ENCODE data around the gene JPT1. TPM values are rescaled to one million over a fixed set of nuclear protein-coding genes. Genes with fewer than 3 reads are reported as not detected.

Gene JPT1
- total and polyA plus RNA-seq, 7 donors = 50.1 to 232 (median 92.6) TPM

DNA sequence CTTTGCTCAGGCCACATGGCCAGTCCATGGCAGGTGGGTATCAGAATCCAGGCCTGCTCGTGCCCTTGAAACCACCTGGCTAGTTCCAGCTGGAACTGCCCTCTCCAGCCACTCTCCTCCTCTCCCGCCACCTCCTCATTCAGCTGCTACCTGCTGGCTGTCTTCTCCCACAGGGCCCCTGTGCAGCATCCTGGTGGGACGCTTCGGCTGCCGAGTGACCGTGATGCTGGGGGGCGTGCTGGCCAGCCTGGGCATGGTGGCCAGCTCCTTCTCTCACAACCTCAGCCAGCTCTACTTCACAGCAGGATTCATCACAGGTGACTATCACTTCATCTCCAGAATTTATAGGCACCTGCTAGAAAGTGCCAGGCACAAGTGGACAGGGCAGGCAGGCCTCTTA lies 56.4 kb downstream of the JPT1 start:
- WGBS, 3 donors = 94 to 96% (median 95%) methylated on average over 6 to 7 of the region's 7 CpGs
- intact Hi-C loops (cut with DNase I) = no loop called here
- peaks cover 8% of the 10 kb centered on the region for H3K4me1 ChIP-seq
- TF ChIP-seq, protein P1, sequence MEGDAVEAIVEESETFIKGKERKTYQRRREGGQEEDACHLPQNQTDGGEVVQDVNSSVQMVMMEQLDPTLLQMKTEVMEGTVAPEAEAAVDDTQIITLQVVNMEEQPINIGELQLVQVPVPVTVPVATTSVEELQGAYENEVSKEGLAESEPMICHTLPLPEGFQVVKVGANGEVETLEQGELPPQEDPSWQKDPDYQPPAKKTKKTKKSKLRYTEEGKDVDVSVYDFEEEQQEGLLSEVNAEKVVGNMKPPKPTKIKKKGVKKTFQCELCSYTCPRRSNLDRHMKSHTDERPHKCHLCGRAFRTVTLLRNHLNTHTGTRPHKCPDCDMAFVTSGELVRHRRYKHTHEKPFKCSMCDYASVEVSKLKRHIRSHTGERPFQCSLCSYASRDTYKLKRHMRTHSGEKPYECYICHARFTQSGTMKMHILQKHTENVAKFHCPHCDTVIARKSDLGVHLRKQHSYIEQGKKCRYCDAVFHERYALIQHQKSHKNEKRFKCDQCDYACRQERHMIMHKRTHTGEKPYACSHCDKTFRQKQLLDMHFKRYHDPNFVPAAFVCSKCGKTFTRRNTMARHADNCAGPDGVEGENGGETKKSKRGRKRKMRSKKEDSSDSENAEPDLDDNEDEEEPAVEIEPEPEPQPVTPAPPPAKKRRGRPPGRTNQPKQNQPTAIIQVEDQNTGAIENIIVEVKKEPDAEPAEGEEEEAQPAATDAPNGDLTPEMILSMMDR (IDR thresholded peaks at IDR 0.05) = no peak
- no peak for ATAC-seq
- no peak for DNase-seq
- H3K36me3 ChIP-seq (ENCODE audit: insufficient read depth in 1 of 2, low read depth in 1 of 2) = peaks cover 0 to 26% of the 10 kb centered on the region in 2 donors
- H3K27me3 ChIP-seq (ENCODE audit: insufficient read depth in 3 of 3, low read length in 2 of 3) = no peaks in the 10 kb centered on the region
- H3K4me3 ChIP-seq = no peak overlapping the region
- H3K9me3 ChIP-seq = no peaks in the 10 kb centered on the region
- H3K27ac ChIP-seq = no peak overlapping the region

DNA sequence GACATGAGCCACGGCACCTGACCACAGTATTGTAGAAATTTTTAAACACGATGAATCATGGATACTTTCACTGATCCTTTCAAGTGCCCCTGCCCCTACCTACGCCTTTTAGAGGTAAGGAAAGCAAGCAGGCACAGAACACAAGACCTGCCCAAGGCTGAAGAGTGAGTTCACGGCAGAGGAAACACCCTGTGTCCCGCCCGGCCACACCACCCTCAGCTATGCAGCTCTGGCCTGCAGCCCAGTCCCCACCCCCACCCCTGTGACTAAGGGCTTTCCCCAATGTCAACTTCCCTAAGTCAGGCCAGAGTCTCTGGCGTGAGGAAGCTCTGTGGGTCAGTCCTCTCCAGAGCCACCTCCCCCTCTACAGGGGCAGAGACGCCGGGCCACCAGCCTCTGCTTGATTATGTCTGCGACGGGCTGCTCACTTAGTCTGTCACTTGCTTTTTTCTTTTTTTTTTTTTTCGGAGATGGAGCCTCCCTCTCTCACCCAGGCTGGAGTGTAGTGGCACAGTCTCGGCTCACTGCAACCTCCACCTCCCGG lies 58.2 kb downstream of the JPT1 start:
- peak overlapping the region; percentile 58 for H3K27ac ChIP-seq
- no peaks in the 10 kb centered on the region for H3K9me3 ChIP-seq
- peaks cover 14% of the 10 kb centered on the region for H3K4me1 ChIP-seq
- DNase-seq (peak; percentile 67 to 79), ATAC-seq (peak; percentile 79 to 93 (median 84))
- H3K4me3 ChIP-seq = peak overlapping the region; percentile 7
- TF ChIP-seq, protein P1 (IDR thresholded peaks at IDR 0.05) = no peak
- intact Hi-C loops (cut with DNase I) = no loop called here
- H3K27me3 ChIP-seq (ENCODE audit: insufficient read depth in 3 of 3, low read length in 2 of 3) = no peaks in the 10 kb centered on the region
- peaks cover 0 to 26% of the 10 kb centered on the region in 2 donors for H3K36me3 ChIP-seq (ENCODE audit: insufficient read depth in 1 of 2, low read depth in 1 of 2)
- 47 to 54% (median 54%) methylated on average over 13 to 14 of the region's 14 CpGs for WGBS, 3 donors

DNA sequence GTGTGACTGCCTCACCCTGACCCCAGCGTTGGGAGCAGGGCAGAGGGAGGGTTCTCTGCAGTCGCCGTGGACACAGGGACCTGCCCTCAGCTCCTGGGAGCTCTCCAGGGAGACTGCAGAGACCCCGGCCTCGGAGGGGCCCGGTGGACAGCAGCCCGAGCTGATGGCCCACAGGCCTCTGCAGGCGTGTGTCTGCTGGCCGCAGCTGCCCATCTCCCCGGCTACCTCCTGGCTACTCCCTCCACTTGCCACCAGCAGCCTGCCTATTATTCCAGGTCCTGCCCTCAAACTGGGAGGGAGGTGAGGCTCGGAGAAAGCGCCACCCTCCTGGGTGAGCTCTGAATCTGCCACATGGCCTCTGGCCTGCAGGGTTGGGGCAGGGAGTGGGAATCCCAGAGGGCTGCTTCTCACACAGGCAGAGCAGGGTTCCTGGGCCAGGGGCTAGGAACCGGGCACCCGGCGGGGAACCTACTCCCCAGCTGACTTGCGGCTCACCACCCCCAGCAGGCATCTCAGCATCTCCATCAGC lies 59.4 kb downstream of the JPT1 start:
- 76 to 77% (median 77%) methylated on average over 16 of the region's 16 CpGs for WGBS, 3 donors
- no peak for ATAC-seq
- Histone ChIP-seq H3K27me3 (ENCODE audit: insufficient read depth in 3 of 3, low read length in 2 of 3) (no peaks in the 10 kb centered on the region), H3K27ac (no peak overlapping the region), H3K4me1 (peaks cover 21% of the 10 kb centered on the region), H3K36me3 (ENCODE audit: insufficient read depth in 1 of 2, low read depth in 1 of 2) (peaks cover 0 to 19% of the 10 kb centered on the region in 2 donors), H3K9me3 (no peaks in the 10 kb centered on the region), H3K4me3 (no peak overlapping the region)
- no peak for DNase-seq
- TF ChIP-seq, protein P1 (IDR thresholded peaks at IDR 0.05) = no peak
- intact Hi-C loops (cut with DNase I) = no loop called here

DNA sequence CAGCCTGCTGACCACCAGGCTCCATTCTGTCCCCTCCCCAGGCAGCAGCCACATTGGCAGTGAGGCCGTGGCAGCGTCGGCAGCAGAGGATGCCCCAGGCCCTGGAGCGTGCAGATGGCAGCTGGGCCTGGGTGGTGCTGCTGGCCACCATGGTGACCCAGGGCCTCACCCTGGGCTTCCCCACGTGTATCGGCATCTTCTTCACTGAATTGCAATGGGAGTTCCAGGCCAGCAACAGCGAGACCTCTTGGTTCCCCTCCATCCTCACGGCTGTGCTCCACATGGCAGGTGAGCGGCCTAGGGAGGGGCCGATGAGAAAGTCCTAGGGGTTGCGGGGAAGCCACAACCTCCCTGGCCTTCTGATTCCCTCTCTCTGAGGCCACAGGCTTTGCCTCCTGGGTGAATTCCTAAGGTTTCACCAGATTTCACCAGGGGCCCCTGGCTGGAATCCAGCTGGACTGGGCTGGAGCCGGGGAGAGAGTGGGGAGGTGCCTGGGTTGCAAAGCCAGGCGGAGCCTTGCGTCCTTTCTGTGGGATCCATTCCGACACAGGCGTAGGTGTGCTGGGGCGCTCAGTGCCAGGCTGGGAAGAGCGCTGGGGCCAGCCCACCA lies 60.7 kb downstream of the JPT1 start:
- DNase-seq (no peak), ATAC-seq (no peak)
- Histone ChIP-seq H3K27ac (no peak overlapping the region), H3K9me3 (no peaks in the 10 kb centered on the region), H3K4me1 (peaks cover 24% of the 10 kb centered on the region), H3K27me3 (ENCODE audit: insufficient read depth in 3 of 3, low read length in 2 of 3) (no peaks in the 10 kb centered on the region), H3K4me3 (no peak overlapping the region), H3K36me3 (ENCODE audit: insufficient read depth in 1 of 2, low read depth in 1 of 2) (peaks cover 0 to 7% of the 10 kb centered on the region in 2 donors)
- TF ChIP-seq, protein P1 (IDR thresholded peaks at IDR 0.05) = no peak
- WGBS, 3 donors = 85 to 88% (median 87%) methylated on average over 17 to 18 of the region's 18 CpGs
- intact Hi-C loops (cut with DNase I) = no loop called here

All from psoas muscle (tissue), 8 donors.